HepG2 (cell line): ENCODE results near the gene P3H3. TPM values are rescaled to one million over a fixed set of nuclear protein-coding genes. Genes with fewer than 3 reads are reported as not detected.

ENCODE experiments used
- ATAC-seq: fragments of 200-7000 bp; cut with Tn5 transposase; 3 replicates; pipeline ENCODE4 v1.9.1; 2020; ENCODE audit warnings: mild to moderate bottlenecking, moderate library complexity
- BruUV-seq: library from RNA; stranded (reverse); fragments of 400-500 nt; replicated peaks from 2 replicates; lab custom pipeline; 2021; lab: Mats Ljungman, UMichigan
- CTCF ChIA-PET: fragments of 300-600 bp; formaldehyde crosslinking; extraction: SDS; loops from one replicate; lab custom pipeline; 2021; ENCODE audit warnings: low total read pairs, inconsistent platforms, low intra/inter-chr PET ratio; lab: Yijun Ruan, JAX
- POLR2A ChIA-PET: fragments of 350-600 bp; sonication (Branson Sonifier 250); formaldehyde crosslinking; loops from one replicate; lab custom pipeline; 2020; ENCODE audit warnings: antibody characterized with exemption, inconsistent platforms; lab: Yijun Ruan, JAX
- DNase-seq: peaks from one replicate; pipeline ENCODE4 v3.0.0-alpha.2; 2015; ENCODE audit warnings: low spot score
- FAIRE-seq: peaks from 3 replicates; lab custom pipeline; 2011; peaks lifted over from hg19 to GRCh38; lab: Jason Lieb, UNC
- H2AFZ ChIP-seq: one replicate; pipeline ENCODE4 v1.6.1; 2011; ENCODE audit warnings: low read length, inconsistent platforms
- H3K27ac ChIP-seq: fragments of 300-600 bp; 3 replicates; pipeline ENCODE4 v1.8.0; 2011; ENCODE audit warnings: mixed run types, mild to moderate bottlenecking, mixed read lengths, low read length, inconsistent platforms; ENCODE audit not compliant: insufficient read depth; ENCODE audit errors: extremely low read length
- H3K27me3 ChIP-seq, 2 experiments: fragments of 200-600 bp in 1 of 2; 2 replicates in 1 of 2; 3 replicates in 1 of 2; pipeline versions ENCODE4 v1.6.0 to v1.8.0; 2011; ENCODE audit warnings: low read length in 2 of 2, mild to moderate bottlenecking in 2 of 2, moderate library complexity in 2 of 2, inconsistent platforms in 1 of 2; ENCODE audit not compliant: insufficient read depth in 2 of 2, control insufficient read depth in 1 of 2
- H3K36me3 ChIP-seq, 2 experiments: fragments of 200-600 bp in 1 of 2; replicated peaks in 1 of 2; 2 replicates in 1 of 2; 3 replicates in 1 of 2; pipeline versions ENCODE4 v1.5.1 to v1.8.0; 2011; ENCODE audit warnings: low read length in 2 of 2, inconsistent platforms in 1 of 2; ENCODE audit not compliant: insufficient read depth in 2 of 2, control insufficient read depth in 1 of 2
- H3K4me1 ChIP-seq: 2 replicates; pipeline ENCODE4 v1.5.1; 2012; ENCODE audit warnings: low read length, inconsistent platforms; ENCODE audit not compliant: insufficient read depth
- H3K4me2 ChIP-seq: 2 replicates; pipeline ENCODE4 v1.6.0; 2011; ENCODE audit warnings: low read depth, low read length, inconsistent platforms
- H3K4me3 ChIP-seq, 3 experiments: fragments of 200-600 bp in 1 of 3; sonication (generic), shearing (Covaris generic) in 1 of 3; replicated peaks in 1 of 3; 2 replicates each; pipeline ENCODE4 v1.5.1; 2011 to 2016; ENCODE audit warnings: low read length in 3 of 3, inconsistent platforms in 2 of 3, low read depth in 2 of 3, mild to moderate bottlenecking in 2 of 3, control low read depth in 1 of 3, mixed read lengths in 1 of 3; ENCODE audit not compliant: insufficient read depth in 1 of 3
- H3K79me2 ChIP-seq: one replicate; pipeline ENCODE4 v1.6.1; 2011; ENCODE audit warnings: low read length, inconsistent platforms; ENCODE audit not compliant: insufficient read depth
- H3K9ac ChIP-seq: 2 replicates; pipeline ENCODE4 v1.6.0; 2011; ENCODE audit warnings: mild to moderate bottlenecking, low read depth, low read length, inconsistent platforms; ENCODE audit not compliant: insufficient read depth
- H3K9me3 ChIP-seq: 2 replicates; pipeline ENCODE4 v1.5.1; 2012; ENCODE audit warnings: mild to moderate bottlenecking, low read length
- H4K20me1 ChIP-seq: 2 replicates; pipeline ENCODE4 v1.6.0; 2011; ENCODE audit warnings: inconsistent platforms, mild to moderate bottlenecking, low read length, moderate library complexity; ENCODE audit not compliant: insufficient read depth
- GZF1 ChIP-seq: sonication (generic); formaldehyde crosslinking; IDR thresholded peaks from 2 replicates; pipeline ENCODE4 v1.5.1; 2020; ENCODE audit warnings: mild to moderate bottlenecking, missing genetic modification reagents
- NCOA2 ChIP-seq: sonication (generic); formaldehyde crosslinking; IDR thresholded peaks from 2 replicates; pipeline ENCODE4 v1.8.0; 2022; ENCODE audit warnings: inconsistent platforms
- ZNF331 ChIP-seq: sonication (generic); formaldehyde crosslinking; IDR thresholded peaks from 2 replicates; pipeline ENCODE4 v1.4.0; 2020; ENCODE audit warnings: missing genetic modification reagents
- WGBS: methylation state at CpG from one replicate; pipeline ENCODE4 v1.1.6; 2017; ENCODE audit warnings: low lambda C conversion rate; 5-methylcytosine and 5-hydroxymethylcytosine counted together
- in situ Hi-C: cut with HindIII; loops from 2 replicates; pipeline ENCODE4 v1.10.0; 2017; ENCODE audit warnings: low pct_unique_long_range_greater_than_20kb; ENCODE audit not compliant: extremely low pct_ligation_motif_present
- intact Hi-C: fragments of 100-400 bp; cut with micrococcal nuclease; formaldehyde crosslinking; loops from one replicate; pipeline ENCODE4 v1.10.0; 2022; ENCODE audit not compliant: unreplicated experiment
- polyA plus RNA-seq, 8 experiments: library from polyadenylated mRNA; depleted of rRNA in 3 of 8; stranded (reverse) in 7 of 8; unstranded in 1 of 8; fragments of >200 nt; fragmentation: Illumina TruSeq in 4 of 8; extraction: Trizol in 4 of 8; gene quantifications; 2 replicates each; pipeline versions ENCODE4 v1.2.1 to v1.2.3, GENCODE V29; 2011 to 2016; ENCODE audit warnings: low read depth in 4 of 8, missing spikeins in 1 of 8, mixed read lengths in 1 of 8; ENCODE audit not compliant: insufficient read depth in 1 of 8
- total RNA-seq, 5 experiments: library from RNA; depleted of rRNA; stranded (reverse); fragments of >200 nt; fragmentation: Illumina TruSeq; extraction: Trizol; gene quantifications; 2 replicates each; pipeline ENCODE4 v1.2.3, GENCODE V29; 2016; ENCODE audit warnings: low read depth in 1 of 5
- TF ChIP-seq, protein P1 (sequence below): IDR thresholded peaks from 2 replicates; pipeline ENCODE4 v1.6.1; 2016; ENCODE audit warnings: low read depth
- TF ChIP-seq, protein P2 (sequence below): sonication (generic); formaldehyde crosslinking; conservative IDR thresholded peaks from 2 replicates; pipeline ENCODE4 v1.4.0; 2020; ENCODE audit warnings: missing genetic modification reagents

P3H3 gene
- total and polyA plus RNA-seq, 2 of the 13 experiments (the other 11 are each of a cell fraction or from before 2014, with no cell fraction given): 20.1 to 20.5 TPM

- POLR2A ChIA-PET: interaction anchor here (1.1 kb wide), 1 partner anchor 21 kb away, joined by 3 read pairs; no protein-coding TSS in a partner anchor
- CTCF ChIA-PET: no interaction called here
- no peak overlapping the region for H2AFZ ChIP-seq
- no peaks in the 10 kb centered on the region for H3K36me3 ChIP-seq
- peaks cover 23% of the 10 kb centered on the region for H3K4me1 ChIP-seq
- DNase-seq: no peak
- H4K20me1 ChIP-seq: no peaks in the 10 kb centered on the region
- H3K9me3 ChIP-seq: no peaks in the 10 kb centered on the region
- no peak for ATAC-seq
- intact Hi-C loops (no loop called here), in situ Hi-C loops (no loop called here)
- peaks cover 2 to 17% of the 10 kb centered on the region in 2 experiments; a peak in 2 of 5 replicates for H3K27me3 ChIP-seq
- TF ChIP-seq, protein P1, sequence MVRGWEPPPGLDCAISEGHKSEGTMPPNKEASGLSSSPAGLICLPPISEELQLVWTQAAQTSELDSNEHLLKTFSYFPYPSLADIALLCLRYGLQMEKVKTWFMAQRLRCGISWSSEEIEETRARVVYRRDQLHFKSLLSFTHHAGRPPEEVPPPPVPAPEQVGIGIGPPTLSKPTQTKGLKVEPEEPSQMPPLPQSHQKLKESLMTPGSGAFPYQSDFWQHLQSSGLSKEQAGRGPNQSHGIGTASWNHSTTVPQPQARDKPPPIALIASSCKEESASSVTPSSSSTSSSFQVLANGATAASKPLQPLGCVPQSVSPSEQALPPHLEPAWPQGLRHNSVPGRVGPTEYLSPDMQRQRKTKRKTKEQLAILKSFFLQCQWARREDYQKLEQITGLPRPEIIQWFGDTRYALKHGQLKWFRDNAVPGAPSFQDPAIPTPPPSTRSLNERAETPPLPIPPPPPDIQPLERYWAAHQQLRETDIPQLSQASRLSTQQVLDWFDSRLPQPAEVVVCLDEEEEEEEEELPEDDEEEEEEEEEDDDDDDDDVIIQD (CRISPR knock-in tag): no peak
- TF ChIP-seq GZF1 (CRISPR knock-in tag) (no peak), ZNF331 (CRISPR knock-in tag) (no peak), NCOA2 (CRISPR knock-in tag) (no peak)
- TF ChIP-seq, protein P2, sequence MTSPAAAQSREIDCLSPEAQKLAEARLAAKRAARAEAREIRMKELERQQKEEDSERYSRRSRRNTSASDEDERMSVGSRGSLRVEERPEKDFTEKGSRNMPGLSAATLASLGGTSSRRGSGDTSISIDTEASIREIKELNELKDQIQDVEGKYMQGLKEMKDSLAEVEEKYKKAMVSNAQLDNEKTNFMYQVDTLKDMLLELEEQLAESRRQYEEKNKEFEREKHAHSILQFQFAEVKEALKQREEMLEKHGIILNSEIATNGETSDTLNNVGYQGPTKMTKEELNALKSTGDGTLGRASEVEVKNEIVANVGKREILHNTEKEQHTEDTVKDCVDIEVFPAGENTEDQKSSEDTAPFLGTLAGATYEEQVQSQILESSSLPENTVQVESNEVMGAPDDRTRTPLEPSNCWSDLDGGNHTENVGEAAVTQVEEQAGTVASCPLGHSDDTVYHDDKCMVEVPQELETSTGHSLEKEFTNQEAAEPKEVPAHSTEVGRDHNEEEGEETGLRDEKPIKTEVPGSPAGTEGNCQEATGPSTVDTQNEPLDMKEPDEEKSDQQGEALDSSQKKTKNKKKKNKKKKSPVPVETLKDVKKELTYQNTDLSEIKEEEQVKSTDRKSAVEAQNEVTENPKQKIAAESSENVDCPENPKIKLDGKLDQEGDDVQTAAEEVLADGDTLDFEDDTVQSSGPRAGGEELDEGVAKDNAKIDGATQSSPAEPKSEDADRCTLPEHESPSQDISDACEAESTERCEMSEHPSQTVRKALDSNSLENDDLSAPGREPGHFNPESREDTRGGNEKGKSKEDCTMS (CRISPR knock-in tag): no peak
- no peak overlapping the region for H3K27ac ChIP-seq
- H3K9ac ChIP-seq: no peak overlapping the region
- BruUV-seq: no TSS peak
- no peak for FAIRE-seq
- 49% methylated on average over 4 of the region's 4 CpGs for WGBS
- H3K4me2 ChIP-seq: no peak overlapping the region
- no peak overlapping the region for H3K4me3 ChIP-seq
- H3K79me2 ChIP-seq: no peaks in the 10 kb centered on the region
These were observed 14.8 kb upstream of the P3H3 start for GRCh38 chr12:6813363-6813762.
